Measurements from ENCODE around the gene NARF. TPM values are rescaled to one million over a fixed set of nuclear protein-coding genes. Genes with fewer than 3 reads are reported as not detected.
"Not testable (repeated sequence)": the region's sequence is repeated elsewhere in the genome, so short reads cannot be mapped to it uniquely, and the experiment has no call there.

Gene NARF
- total and polyA plus RNA-seq, 2 donors from 2014 or later: 29.1 to 45.8 TPM

DNA sequence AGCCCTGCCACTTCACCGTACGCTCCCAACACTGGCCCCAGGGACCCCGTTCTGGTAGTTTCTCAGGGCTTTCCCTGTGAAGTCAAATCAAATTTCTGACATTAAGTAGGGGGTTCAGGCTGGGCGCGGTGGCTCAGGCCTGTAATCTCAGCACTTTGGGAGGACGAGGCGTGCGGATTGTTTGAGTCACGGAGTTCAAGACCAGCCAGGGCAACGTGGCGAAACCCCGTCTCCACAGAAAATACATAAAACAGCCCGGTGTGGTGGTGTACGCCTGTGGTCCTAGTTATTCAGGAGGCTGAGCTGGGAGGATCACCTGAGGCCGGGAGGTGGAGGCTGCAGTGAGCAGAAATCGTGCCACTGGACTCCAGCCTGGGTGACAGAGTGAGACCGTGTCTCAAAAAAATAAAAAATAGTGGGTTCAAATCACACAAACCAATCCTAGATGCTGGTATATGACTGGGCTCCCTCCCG lies 8.6 kb upstream of the NARF start:
- Histone ChIP-seq H3K36me3 (ENCODE audit: control insufficient read depth in 2 of 3, insufficient read depth in 3 of 3, low read length in 3 of 3) (no peaks in the 10 kb centered on the region), H3K4me3 (ENCODE audit: low read length in 3 of 3) (peak overlapping the region; percentile 73 to 92 (median 87)), H3K27me3 (ENCODE audit: control insufficient read depth, insufficient read depth, low read length) (no peaks in the 10 kb centered on the region), H3K9me3 (ENCODE audit: control insufficient read depth in 2 of 3, insufficient read depth in 1 of 3, low read length in 3 of 3) (no peaks in the 10 kb centered on the region), H3K27ac (ENCODE audit: low read depth in 2 of 2, low read length in 2 of 2) (peak overlapping the region; percentile 85 to 93), H3K9ac (ENCODE audit: low read length in 3 of 3) (peak overlapping the region; percentile 53 to 82 (median 80)), H3K4me1 (ENCODE audit: control insufficient read depth in 2 of 3, insufficient read depth in 2 of 3, low read depth in 1 of 3, low read length in 3 of 3) (peaks cover 0 to 12% (median 5%) of the 10 kb centered on the region in 3 donors)
- TF ChIP-seq, protein P1, sequence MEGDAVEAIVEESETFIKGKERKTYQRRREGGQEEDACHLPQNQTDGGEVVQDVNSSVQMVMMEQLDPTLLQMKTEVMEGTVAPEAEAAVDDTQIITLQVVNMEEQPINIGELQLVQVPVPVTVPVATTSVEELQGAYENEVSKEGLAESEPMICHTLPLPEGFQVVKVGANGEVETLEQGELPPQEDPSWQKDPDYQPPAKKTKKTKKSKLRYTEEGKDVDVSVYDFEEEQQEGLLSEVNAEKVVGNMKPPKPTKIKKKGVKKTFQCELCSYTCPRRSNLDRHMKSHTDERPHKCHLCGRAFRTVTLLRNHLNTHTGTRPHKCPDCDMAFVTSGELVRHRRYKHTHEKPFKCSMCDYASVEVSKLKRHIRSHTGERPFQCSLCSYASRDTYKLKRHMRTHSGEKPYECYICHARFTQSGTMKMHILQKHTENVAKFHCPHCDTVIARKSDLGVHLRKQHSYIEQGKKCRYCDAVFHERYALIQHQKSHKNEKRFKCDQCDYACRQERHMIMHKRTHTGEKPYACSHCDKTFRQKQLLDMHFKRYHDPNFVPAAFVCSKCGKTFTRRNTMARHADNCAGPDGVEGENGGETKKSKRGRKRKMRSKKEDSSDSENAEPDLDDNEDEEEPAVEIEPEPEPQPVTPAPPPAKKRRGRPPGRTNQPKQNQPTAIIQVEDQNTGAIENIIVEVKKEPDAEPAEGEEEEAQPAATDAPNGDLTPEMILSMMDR (IDR thresholded peaks at IDR 0.05; ENCODE audit: borderline replicate concordance, extremely low read depth, insufficient read depth): no peak
- DNase-seq (peak in 1 of 5 donors; percentile 54), FAIRE-seq (no peak)
- intact Hi-C loops (cut with DNase I): no loop called here

DNA sequence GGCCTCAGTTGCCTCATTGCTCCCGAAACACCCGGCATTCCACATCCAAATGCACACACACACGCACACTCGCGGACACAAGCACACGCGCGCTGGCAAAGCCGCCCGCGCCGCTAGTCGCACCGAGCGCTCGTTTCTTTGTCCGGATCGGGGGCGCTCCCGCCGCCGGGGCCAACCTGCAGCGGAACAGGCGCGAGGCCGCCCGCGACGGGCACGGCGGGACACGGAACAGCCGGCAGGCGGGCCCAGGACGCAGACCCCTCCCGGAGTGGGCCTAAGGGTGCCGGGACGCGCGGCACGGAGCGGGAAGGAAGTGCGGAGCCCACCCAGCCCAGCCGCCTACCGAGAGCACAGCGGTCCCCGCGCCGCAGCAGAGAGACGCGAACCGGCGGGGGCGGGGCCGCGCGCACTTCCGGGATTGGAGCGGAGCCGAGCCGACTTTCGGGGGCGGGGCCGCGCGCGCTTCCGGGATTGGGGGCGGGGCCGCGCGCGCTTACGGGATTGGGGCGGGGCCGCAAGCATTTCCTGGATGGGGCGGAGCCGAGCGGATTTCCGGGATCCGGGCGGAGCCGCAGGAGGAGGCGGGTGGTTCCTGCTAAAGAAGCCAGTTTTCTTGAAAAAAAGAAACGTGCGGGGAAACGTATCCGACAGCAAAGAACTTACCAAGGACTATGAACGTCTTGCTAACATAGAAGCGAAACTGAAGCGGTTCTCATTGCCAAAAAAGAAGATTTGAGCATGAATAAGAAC lies 8.0 kb upstream of the NARF start, which contains the start of gene CYBC1:
CYBC1 (minus strand) TSS at position 396 of the 750 bp plus-strand sequence. CDS start 1,498 bp downstream, outside the sequence.
- no peaks in the 10 kb centered on the region for H3K9me3 ChIP-seq (ENCODE audit: control insufficient read depth in 2 of 3, insufficient read depth in 1 of 3, low read length in 3 of 3)
- DNase-seq (peak; percentile 95 to 98 (median 96)), FAIRE-seq (no peak)
- H3K4me1 ChIP-seq (ENCODE audit: control insufficient read depth in 2 of 3, insufficient read depth in 2 of 3, low read depth in 1 of 3, low read length in 3 of 3): peaks cover 0 to 12% (median 5%) of the 10 kb centered on the region in 3 donors
- TF ChIP-seq, protein P1 (IDR thresholded peaks at IDR 0.05; ENCODE audit: borderline replicate concordance, extremely low read depth, insufficient read depth): no peak
- no peaks in the 10 kb centered on the region for H3K36me3 ChIP-seq (ENCODE audit: control insufficient read depth in 2 of 3, insufficient read depth in 3 of 3, low read length in 3 of 3)
- peak within 1 kb of the TSS; percentile 87 to 92 (median 89) for H3K4me3 ChIP-seq (ENCODE audit: low read length in 3 of 3)
- H3K27me3 ChIP-seq (ENCODE audit: control insufficient read depth, insufficient read depth, low read length): no peaks in the 10 kb centered on the region
- intact Hi-C loops (cut with DNase I): no loop called here
- peak within 1 kb of the TSS; percentile 85 to 94 for H3K27ac ChIP-seq (ENCODE audit: low read depth in 2 of 2, low read length in 2 of 2)
- peak within 1 kb of the TSS; percentile 80 to 82 (median 80) for H3K9ac ChIP-seq (ENCODE audit: low read length in 3 of 3)

DNA sequence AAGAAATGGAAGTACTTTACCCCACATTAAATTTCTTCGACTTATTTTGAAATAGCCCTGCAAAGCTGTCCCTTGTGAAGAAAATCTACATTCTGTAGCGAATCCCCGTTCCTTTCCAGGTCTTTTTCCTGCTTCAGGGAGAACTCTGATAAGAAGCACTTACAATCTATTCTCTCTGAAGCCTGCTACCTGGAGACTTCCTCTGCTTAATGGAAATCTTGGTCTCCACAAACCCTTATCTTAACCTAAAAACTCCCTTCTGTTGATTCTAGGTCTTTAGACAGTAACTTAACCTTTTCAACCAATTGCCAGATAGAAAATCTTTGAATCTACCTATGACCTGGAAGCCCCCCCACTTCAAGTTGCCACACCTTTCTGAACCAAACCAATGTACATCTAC lies 6.4 kb upstream of the NARF start:
- no peaks in the 10 kb centered on the region for H3K36me3 ChIP-seq (ENCODE audit: control insufficient read depth in 2 of 3, insufficient read depth in 3 of 3, low read length in 3 of 3)
- H3K9ac ChIP-seq (ENCODE audit: low read length in 3 of 3): no peak overlapping the region
- no peaks in the 10 kb centered on the region for H3K9me3 ChIP-seq (ENCODE audit: control insufficient read depth in 2 of 3, insufficient read depth in 1 of 3, low read length in 3 of 3)
- TF ChIP-seq, protein P1 (IDR thresholded peaks at IDR 0.05; ENCODE audit: borderline replicate concordance, extremely low read depth, insufficient read depth): no peak
- H3K27ac ChIP-seq (ENCODE audit: low read depth in 2 of 2, low read length in 2 of 2): no peak overlapping the region
- intact Hi-C loops (cut with DNase I): no loop called here
- no peaks in the 10 kb centered on the region for H3K27me3 ChIP-seq (ENCODE audit: control insufficient read depth, insufficient read depth, low read length)
- no peak overlapping the region for H3K4me3 ChIP-seq (ENCODE audit: low read length in 3 of 3)
- no peak for DNase-seq
- FAIRE-seq: no peak
- peaks cover 0 to 12% (median 7%) of the 10 kb centered on the region in 3 donors for H3K4me1 ChIP-seq (ENCODE audit: control insufficient read depth in 2 of 3, insufficient read depth in 2 of 3, low read depth in 1 of 3, low read length in 3 of 3)

DNA sequence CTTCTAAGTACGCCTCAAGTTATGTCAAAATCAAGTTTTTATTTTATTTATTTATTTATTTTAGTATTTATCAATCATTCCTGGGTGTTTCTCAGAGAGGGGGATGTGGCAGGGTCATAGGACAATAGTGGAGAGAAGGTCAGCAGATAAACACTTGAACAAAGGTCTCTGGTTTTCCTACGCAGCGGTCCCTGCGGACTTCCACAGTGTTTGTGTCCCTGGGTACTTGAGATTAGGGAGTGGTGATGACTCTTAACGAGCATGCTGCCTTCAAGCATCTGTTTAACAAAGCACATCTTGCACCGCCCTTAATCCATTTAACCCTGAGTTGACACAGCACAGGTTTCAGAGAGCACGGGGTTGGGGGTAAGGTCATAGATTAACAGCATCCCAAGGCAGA lies 5.4 kb upstream of the NARF start:
- not testable (repeated sequence) for H3K9me3 ChIP-seq (ENCODE audit: control insufficient read depth in 2 of 3, insufficient read depth in 1 of 3, low read length in 3 of 3); FAIRE-seq

DNA sequence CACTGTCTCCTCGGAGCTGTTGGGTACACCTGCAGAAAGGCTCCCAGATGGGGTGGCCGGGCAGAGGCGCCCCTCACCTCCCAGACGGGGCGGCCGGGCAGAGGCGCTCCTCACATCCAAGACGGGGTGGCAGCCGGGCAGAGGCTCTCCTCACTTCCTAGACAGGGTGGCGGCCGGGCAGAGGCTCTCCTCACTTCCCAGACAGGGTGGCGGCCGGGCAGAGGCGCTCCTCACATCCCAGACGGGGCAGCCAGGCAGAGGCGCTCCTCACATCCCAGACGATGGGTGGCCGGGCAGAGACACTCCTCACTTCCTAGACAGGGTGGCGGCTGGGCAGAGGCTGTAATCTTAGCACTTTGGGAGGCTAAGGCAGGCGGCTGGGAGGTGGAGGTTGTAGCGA lies 4.8 kb upstream of the NARF start:
- peaks cover 5 to 16% (median 14%) of the 10 kb centered on the region in 3 donors for H3K4me1 ChIP-seq (ENCODE audit: control insufficient read depth in 2 of 3, insufficient read depth in 2 of 3, low read depth in 1 of 3, low read length in 3 of 3)
- not testable (repeated sequence) for DNase-seq, FAIRE-seq

More for the DNA sequence above, 5.4 kb upstream of the NARF start:
- intact Hi-C loops (cut with DNase I); H3K4me3 ChIP-seq (ENCODE audit: low read length in 3 of 3); H3K9ac ChIP-seq (ENCODE audit: low read length in 3 of 3); H3K27ac ChIP-seq (ENCODE audit: low read depth in 2 of 2, low read length in 2 of 2); H3K36me3 ChIP-seq (ENCODE audit: control insufficient read depth in 2 of 3, insufficient read depth in 3 of 3, low read length in 3 of 3); H3K27me3 ChIP-seq (ENCODE audit: control insufficient read depth, insufficient read depth, low read length); DNase-seq: not testable (repeated sequence)
- H3K4me1 ChIP-seq (ENCODE audit: control insufficient read depth in 2 of 3, insufficient read depth in 2 of 3, low read depth in 1 of 3, low read length in 3 of 3): peaks cover 5 to 16% (median 14%) of the 10 kb centered on the region in 3 donors

More for the DNA sequence above, 4.8 kb upstream of the NARF start:
- H3K27ac ChIP-seq (ENCODE audit: low read depth in 2 of 2, low read length in 2 of 2); H3K27me3 ChIP-seq (ENCODE audit: control insufficient read depth, insufficient read depth, low read length); intact Hi-C loops (cut with DNase I); H3K36me3 ChIP-seq (ENCODE audit: control insufficient read depth in 2 of 3, insufficient read depth in 3 of 3, low read length in 3 of 3); H3K4me3 ChIP-seq (ENCODE audit: low read length in 3 of 3); H3K9ac ChIP-seq (ENCODE audit: low read length in 3 of 3); H3K9me3 ChIP-seq (ENCODE audit: control insufficient read depth in 2 of 3, insufficient read depth in 1 of 3, low read length in 3 of 3): not testable (repeated sequence)
